RWPE1 (cell line): ENCODE data around the gene LGALS7.
"Not testable (repeated sequence)": the region's sequence is repeated elsewhere in the genome, so short reads cannot be mapped to it uniquely, and the experiment has no call there.

Source experiments
- CTCF ChIA-PET: fragments of 350-600 bp; sonication (Branson Sonifier 250); formaldehyde crosslinking; extraction: SDS; loops from one replicate; lab custom pipeline; 2021; lab: Yijun Ruan, JAX
- POLR2A ChIA-PET: fragments of 400-600 bp; formaldehyde crosslinking; extraction: SDS; loops from one replicate; lab custom pipeline; 2020; ENCODE audit warnings: antibody characterized with exemption; ENCODE audit not compliant: low non-redundant PET; lab: Yijun Ruan, JAX
- DNase-seq: peaks from one replicate; pipeline ENCODE4 v3.0.0; 2012; ENCODE audit warnings: low spot score
- H3K27ac ChIP-seq: fragments of 450-650 bp; 2 replicates; pipeline ENCODE4 v1.5.1; 2017
- TF ChIP-seq, protein P1 (sequence below): fragments of 450-650 bp; conservative IDR thresholded peaks from 2 replicates; pipeline ENCODE4 v1.5.1; 2017; ENCODE audit warnings: low read depth, mild to moderate bottlenecking

LGALS7 gene

GRCh38 chr19:38815059-38816001, 42.0 kb upstream of the LGALS7 start:
- POLR2A ChIA-PET, result no interaction called here
- TF ChIP-seq, protein P1, sequence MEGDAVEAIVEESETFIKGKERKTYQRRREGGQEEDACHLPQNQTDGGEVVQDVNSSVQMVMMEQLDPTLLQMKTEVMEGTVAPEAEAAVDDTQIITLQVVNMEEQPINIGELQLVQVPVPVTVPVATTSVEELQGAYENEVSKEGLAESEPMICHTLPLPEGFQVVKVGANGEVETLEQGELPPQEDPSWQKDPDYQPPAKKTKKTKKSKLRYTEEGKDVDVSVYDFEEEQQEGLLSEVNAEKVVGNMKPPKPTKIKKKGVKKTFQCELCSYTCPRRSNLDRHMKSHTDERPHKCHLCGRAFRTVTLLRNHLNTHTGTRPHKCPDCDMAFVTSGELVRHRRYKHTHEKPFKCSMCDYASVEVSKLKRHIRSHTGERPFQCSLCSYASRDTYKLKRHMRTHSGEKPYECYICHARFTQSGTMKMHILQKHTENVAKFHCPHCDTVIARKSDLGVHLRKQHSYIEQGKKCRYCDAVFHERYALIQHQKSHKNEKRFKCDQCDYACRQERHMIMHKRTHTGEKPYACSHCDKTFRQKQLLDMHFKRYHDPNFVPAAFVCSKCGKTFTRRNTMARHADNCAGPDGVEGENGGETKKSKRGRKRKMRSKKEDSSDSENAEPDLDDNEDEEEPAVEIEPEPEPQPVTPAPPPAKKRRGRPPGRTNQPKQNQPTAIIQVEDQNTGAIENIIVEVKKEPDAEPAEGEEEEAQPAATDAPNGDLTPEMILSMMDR, result no peak
- no peak for DNase-seq
- CTCF ChIA-PET, result no interaction called here
- peak overlapping the region; percentile 31 for H3K27ac ChIP-seq

- not testable (repeated sequence) for H3K27ac ChIP-seq, DNase-seq
- ChIA-PET POLR2A (interaction anchor here (0.7 kb wide), 1 partner anchor 149 kb away, joined by 7 read pairs; no protein-coding TSS in a partner anchor), CTCF (interaction anchor here (0.6 to 1.2 kb wide), 2 partner anchors 25 to 152 kb away, joined by 3 to 6 read pairs; no protein-coding TSS in a partner anchor)
Observed at GRCh38 chr19:38813932-38814331, 40.6 kb upstream of the LGALS7 start.

DNA sequence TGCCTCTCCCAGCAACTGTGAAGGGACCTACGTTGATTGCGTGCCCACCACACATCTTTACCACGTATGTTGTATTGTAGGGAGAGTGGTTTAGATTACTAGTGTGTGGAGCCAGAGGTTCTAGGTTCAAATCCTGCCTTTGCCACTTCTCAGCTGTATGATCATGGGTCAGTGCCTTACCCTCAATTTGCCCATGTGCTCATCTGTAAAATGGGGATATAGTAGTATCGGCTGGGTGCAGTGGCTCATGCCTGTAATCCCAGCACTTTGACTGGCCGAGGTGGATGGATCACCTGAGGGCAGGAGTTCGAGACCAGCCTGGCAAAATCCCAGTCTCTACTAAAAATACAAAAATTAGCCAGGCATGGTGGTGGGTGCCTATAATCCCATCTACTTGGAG, 40.0 kb upstream of the LGALS7 start:
- no peak for DNase-seq
- POLR2A ChIA-PET, result interaction anchor here (0.7 kb wide), 1 partner anchor 149 kb away, joined by 7 read pairs; no protein-coding TSS in a partner anchor
- TF ChIP-seq, protein P1, result no peak
- CTCF ChIA-PET, result interaction anchor here (1.2 kb wide), 1 partner anchor 25 kb away, joined by 6 read pairs; no protein-coding TSS in a partner anchor
- no peak overlapping the region for H3K27ac ChIP-seq

- POLR2A ChIA-PET, result no interaction called here
- TF ChIP-seq, protein P1, result no peak
- CTCF ChIA-PET, result interaction anchor here (1.2 kb wide), 1 partner anchor 26 kb away, joined by 6 read pairs; no protein-coding TSS in a partner anchor
- DNase-seq, result no peak
- no peak within 1 kb of the TSS for H3K27ac ChIP-seq
Observed at GRCh38 chr19:38812841-38813320, 39.6 kb upstream of the LGALS7 start, which contains the start of gene LGALS4. Gene LGALS4 (minus strand): TSS chr19:38812945. CDS start chr19:38812886, 59 bp downstream.

DNA sequence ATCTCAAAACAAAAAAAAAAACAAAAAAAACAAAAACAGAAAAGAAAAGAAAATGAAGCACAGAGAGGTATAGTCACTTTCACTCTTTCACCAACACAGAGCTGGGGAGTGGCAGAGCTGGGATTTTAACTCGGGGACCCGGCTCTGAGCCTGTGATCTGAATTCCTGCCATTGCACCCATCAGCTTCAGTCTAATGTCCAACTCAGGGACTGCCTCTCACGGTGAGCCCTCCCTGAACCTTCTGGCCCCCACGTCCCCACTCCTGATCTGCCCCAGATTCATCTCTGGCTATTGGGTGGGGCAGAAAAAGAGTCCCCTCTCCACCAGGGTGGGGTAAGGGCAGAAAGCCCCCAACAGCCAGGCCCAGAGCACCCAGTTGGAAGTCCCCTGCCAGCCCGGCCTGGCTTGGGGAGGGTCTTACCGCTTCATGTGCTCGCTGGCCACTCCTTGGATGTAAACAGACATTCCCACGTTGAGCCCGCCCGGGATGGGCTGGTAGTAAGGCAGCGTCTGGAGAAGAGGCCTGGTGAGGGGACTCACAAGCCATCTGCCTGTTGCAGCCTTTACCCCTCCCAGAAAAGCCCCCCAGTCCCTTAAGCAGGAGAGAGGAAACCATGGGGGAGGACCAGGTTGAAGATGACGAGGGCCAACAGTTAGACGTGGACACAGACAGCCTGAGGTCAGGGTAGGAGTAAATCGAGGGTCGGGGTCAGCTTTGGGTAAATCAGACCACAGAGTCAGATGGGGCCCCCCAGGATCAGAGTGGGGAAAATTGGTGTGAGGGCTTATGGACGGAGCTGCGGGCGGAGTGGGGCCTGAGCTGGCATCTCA, 38.9 kb upstream of the LGALS7 start:
- TF ChIP-seq, protein P1, result no peak
- CTCF ChIA-PET, result interaction anchor here (0.5 kb wide), 1 partner anchor 720 kb away, joined by 3 read pairs; the partner anchor contains the start of gene EID2B
- DNase-seq, result no peak
- POLR2A ChIA-PET, result no interaction called here
- no peak overlapping the region for H3K27ac ChIP-seq

DNA sequence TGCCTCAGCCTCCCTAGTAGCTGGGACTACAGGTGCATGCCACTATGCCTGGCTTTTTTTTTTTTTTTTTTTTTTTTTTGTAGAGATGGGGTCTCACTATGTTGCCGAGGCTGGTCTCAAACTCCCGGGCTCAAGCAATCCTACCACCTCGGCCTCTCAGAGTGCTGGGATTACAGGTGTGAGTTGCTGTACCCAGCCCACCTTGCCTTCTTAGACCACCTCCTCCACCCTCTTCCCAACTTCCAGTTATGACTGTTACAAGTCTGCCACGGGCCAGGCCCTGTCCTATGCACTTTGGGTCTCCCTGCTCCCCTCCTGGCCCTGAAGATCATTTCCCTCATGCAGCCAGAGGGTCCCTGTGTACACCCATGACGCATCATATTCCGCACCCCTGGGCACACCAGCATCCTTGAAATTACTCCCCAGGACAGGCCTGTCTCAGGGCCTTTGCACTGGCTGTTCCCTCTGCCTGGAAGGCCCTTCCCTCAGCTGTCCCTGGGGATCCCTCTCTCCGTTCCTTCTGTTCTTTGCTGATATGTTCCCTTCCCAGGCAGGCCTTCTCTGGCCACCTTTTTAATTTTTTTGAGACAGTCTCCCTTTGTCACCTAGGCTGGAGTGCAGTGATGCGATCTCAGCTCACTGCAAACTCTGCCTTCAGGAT, 36.4 kb upstream of the LGALS7 start:
- TF ChIP-seq, protein P1, result no peak
- no peak overlapping the region for H3K27ac ChIP-seq
- POLR2A ChIA-PET, result no interaction called here
- CTCF ChIA-PET, result no interaction called here
- no peak for DNase-seq
